Cardiac fibroblast (primary cell): ENCODE measurements around the gene RGS3.

Source experiments
- DNase-seq, 2 donors: peaks; one replicate each; pipeline versions ENCODE4 v3.0.0 to v3.0.0-alpha.2; 2010; ENCODE audit warnings: low read depth in 2 of 2
- H3K4me3 ChIP-seq, 2 donors: replicated peaks in 1 of 2; 1 replicate in 1 of 2; 2 replicates in 1 of 2; pipeline ENCODE4 v1.5.1; 2011; ENCODE audit warnings: low read depth in 2 of 2, low read length in 2 of 2, mild to moderate bottlenecking in 2 of 2, moderate library complexity in 1 of 2
- TF ChIP-seq, protein P1 (sequence below): IDR thresholded peaks from one replicate; pipeline ENCODE4 v1.5.1; 2011; ENCODE audit warnings: low read depth, mild to moderate bottlenecking, low read length, inconsistent platforms

The RGS3 gene

GRCh38 chr9:113558632-113559502 is 95.3 kb downstream of the RGS3 start:
- DNase-seq, result peak; percentile 81 to 97
- TF ChIP-seq, protein P1, sequence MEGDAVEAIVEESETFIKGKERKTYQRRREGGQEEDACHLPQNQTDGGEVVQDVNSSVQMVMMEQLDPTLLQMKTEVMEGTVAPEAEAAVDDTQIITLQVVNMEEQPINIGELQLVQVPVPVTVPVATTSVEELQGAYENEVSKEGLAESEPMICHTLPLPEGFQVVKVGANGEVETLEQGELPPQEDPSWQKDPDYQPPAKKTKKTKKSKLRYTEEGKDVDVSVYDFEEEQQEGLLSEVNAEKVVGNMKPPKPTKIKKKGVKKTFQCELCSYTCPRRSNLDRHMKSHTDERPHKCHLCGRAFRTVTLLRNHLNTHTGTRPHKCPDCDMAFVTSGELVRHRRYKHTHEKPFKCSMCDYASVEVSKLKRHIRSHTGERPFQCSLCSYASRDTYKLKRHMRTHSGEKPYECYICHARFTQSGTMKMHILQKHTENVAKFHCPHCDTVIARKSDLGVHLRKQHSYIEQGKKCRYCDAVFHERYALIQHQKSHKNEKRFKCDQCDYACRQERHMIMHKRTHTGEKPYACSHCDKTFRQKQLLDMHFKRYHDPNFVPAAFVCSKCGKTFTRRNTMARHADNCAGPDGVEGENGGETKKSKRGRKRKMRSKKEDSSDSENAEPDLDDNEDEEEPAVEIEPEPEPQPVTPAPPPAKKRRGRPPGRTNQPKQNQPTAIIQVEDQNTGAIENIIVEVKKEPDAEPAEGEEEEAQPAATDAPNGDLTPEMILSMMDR, result no peak
- H3K4me3 ChIP-seq, result no peak overlapping the region

DNA sequence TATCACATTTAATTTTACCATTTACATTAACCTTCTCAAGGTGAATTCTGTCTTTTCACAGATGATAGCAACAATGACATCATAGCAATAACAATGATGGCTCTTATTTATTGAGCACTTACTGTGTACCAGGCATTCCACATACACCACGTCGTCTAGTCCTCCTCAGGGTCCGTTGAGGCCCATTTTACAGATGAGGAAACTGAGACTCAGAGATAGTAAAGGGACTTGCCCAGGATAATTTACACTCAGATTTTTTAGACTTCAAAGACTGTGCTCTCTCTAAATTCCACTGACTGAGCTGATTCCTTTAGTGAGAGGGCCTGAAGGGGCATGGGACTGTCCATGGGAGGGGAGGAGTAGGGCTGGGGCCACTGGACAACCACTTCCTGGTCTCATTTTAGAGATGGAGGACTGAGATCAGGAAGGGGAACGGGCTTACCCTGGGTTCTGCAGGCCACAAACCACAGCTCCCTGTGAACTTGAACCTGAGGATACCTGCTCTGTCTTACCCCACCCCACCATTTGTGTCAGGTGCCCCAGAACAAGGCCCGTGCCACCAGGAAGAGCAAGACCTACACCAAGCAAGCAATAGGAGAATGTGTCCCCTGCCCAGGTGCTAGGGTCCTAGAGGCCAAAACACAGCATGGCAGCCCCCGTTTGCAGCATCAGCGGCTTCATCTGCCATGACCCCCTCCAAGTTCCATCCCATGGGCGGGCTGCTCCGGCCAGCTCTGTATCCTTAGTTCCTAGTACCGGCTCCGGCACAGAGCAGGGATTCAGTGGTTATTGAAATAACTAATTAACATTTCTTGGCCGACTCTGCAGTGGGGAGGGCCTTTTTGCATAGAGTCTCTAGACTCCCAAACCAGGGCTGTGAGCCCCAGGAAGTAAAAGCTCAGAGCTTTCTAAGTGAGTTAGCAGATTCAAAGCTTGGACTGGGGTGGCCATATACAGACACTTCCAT is 96.6 kb downstream of the RGS3 start:
- DNase-seq, result no peak
- TF ChIP-seq, protein P1, result no peak
- H3K4me3 ChIP-seq, result no peak overlapping the region

- no peak overlapping the region for H3K4me3 ChIP-seq
- TF ChIP-seq, protein P1, result no peak
- no peak for DNase-seq
Measured at GRCh38 chr9:113562653-113563381, 99.3 kb downstream of the RGS3 start.

DNA sequence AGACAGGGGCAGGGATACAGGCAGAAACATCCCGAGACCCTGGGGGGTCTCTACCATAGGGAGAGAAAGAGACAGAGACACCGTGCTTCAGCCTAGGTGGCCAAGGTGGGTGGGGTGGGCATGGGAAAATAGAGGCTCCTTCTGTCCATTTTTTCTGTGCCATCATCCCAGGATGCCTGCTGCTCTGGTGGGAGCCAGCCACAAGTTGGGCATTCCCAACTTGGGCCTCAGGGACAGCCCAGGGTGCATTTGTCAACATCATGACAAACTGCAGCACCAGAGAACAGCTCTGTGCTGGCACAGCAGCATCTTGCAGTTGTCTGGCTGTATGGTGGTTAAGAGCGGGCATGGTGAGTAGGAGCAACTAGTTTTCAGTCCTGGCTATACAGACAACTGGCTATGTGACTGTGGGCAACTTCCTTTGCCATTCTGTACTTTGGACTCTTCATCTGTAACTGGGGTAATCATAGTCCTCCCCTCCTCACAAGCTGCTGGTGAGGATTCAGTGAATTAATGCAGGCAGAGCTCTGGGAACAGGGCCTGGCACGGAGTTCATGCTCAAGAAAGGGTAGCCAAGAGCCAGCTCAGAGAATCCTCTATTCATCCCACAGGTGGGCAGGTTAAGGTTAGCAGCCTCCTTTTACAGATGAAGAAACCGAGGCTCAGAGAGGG is 100.4 kb downstream of the RGS3 start:
- no peak for DNase-seq
- TF ChIP-seq, protein P1, result no peak

GRCh38 chr9:113564498-113565237 is 101.1 kb downstream of the RGS3 start:
- peak overlapping the region; percentile 50 to 56 for H3K4me3 ChIP-seq
- DNase-seq, result peak; percentile 34 to 82
- TF ChIP-seq, protein P1, result no peak

More for the DNA sequence above, 100.4 kb downstream of the RGS3 start:
- H3K4me3 ChIP-seq, result no peak overlapping the region
